Activated effector memory CD4-positive, alpha-beta T cell treated with anti-CD3 and anti-CD28 coated beads, Interleukin-2, amount 50 U/mL, for 16 hours (primary cell): ENCODE measurements around the gene CANT1.

Source experiments
- DNase-seq: peaks from one replicate; pipeline ENCODE4 v3.0.0-alpha.2; 2020

Gene CANT1

DNA sequence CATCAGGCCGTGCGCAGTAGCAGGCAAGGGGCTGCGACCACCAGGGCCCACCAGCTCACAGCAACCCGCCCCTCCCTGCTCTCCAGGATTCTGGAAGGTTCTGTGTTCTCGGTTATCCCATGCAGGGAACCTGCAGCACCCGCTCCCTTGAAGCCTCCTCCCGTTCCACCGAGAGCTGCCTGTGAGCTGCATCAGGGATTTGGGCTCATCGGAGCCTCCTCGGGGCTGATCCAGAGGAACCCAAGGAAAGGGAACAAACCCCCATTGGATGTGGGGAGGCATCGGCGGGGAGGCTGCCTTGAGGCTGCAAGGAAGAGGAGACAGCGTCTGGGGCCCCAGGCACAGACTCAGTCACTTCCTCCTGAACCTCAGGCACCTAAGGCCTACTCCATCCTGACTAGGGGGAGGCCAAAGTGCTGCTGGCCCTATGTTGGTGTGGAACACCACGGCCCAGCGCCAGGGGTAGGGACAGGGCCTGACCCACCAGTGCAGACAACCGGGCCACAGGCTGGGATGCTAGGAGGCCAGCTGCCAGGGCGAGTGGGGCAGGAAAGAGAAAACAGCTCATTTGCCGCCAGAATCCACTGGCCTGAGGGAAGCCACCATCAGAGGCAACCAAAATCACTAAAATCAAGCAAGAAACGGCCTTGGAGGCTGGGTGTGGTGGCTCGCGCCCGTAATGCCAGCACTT is 15.4 kb downstream of the CANT1 start:
- no peak for DNase-seq

DNA sequence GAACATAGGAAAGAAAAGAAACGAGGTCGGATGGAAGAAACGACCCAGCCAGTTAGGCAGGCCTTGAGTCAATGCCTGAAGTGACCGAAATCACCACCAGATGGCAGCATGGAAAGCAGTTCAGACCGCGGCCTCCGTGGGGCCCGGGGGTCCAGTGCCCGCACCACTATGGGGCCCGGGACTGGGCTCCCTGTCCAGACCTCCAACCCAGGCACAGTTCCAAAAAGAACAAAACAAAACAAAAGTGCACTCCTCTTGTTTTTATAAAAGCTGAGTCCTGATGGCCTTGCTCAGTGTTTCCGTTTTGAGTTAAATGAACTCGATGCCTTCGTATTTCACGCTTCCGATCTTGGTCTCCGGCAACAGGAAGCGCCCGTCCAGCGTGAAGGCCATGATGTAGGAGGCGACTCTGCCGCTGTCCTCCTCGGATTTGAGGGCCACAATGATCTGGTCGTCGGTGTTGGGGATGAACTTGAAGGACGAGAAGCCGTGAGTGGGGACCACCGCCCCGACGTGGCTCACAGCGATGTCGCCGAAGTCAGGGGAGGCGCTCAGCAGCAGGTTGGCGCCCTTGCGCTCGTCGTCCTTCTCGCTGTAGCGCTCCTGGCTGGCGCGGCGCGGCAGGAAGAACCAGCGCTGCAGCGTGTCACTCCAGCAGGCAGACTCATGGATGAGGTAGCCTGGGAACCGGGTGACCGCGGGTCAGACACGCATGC is 16.2 kb downstream of the CANT1 start:
- DNase-seq = peak; percentile 82

DNA sequence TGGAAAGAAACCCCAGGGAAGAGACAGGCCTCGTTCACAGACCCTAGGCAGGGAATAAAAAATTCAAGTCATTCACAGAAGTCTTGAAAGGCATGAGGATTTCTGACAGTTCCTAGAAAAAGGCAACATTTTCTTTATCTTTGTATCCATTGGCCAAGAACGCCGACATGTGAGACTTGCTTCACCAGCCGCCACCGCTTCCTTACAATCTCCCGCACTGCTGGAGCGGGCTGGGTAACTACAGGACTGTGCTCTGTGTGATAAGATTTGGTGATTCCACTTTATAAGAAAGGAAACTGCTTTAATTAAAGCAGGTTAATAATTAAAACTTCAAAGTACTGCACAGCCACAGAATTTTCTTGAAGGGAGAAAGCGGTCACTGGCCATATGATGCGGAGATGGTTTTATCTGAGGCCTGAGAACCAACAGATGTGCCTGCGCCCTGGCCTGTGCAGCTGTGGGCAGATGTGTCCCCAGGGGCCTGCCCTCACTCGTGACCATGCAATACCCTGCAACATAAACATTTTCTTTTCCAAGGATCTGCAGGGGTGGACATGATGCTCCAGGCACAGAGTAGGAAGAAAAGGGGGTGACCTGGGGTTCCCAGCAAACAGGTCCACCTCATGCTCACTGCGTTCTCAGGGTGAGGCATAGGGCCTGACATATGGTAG is 16.9 kb downstream of the CANT1 start:
- DNase-seq = peak; percentile 37

DNA sequence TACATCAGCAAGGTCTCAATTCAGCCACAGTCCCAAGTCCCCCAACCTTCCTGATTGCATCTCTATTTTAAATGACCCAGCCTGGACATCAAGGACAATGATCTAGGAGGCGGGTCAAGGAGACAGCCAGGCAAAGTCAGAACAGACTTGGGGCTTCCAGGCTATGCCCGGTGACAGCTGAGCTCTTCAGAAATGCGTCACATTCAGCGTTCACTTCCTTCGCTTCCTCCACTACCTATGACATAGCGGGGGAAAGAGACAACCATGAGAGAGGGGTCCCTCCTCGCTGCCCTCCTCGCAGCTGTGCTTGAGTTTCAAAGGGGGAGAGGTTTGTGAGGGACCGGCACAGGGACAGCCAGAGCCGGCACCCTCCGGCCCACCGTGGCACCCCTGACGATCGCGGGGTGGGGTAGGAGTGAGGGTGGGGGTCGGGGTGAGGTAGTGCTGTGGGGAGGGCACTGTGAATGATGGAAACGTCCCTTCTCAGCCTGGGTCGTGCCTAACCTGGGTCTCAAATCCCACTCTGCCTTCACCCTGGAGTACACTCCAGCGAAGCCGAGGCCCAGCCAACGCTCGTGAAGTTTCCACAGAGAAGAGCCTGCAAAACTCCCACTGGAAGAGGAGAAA is 17.5 kb downstream of the CANT1 start:
- peak; percentile 57 for DNase-seq

DNA sequence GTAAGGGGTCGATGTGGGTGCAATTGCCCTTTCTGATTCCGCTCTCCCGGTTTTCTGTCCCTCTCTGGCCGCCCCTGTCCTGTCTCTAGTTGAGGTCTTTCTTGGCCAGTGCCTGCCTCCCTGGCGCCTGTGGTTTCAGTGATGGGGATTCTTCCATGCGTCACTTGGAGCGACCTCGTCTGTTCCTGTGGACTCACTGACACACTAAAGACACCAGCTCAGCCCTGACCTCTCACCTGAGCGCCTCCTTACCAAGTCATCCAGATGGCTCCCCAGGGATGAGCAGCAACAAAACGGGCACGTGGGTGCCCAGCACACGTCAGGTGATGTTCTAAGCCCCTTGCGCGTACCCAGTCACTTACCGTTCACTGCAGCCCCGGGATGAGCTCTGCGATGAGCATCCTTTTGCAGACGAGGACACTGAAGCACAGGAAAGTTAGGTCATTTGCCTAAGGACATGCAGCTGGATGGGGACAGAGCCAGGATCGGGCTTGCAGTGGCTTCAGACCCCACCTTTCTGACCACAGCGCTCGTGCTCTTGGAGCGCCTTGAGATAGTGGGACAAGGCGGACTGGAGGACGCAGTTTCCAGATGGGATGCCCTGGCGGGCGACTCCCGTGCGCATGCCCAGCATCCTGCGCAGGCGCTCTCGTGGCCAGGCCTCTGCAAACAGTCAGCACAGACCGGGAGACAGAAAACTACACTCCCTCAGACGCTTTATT is 18.4 kb downstream of the CANT1 start:
- DNase-seq = peak; percentile 50

DNA sequence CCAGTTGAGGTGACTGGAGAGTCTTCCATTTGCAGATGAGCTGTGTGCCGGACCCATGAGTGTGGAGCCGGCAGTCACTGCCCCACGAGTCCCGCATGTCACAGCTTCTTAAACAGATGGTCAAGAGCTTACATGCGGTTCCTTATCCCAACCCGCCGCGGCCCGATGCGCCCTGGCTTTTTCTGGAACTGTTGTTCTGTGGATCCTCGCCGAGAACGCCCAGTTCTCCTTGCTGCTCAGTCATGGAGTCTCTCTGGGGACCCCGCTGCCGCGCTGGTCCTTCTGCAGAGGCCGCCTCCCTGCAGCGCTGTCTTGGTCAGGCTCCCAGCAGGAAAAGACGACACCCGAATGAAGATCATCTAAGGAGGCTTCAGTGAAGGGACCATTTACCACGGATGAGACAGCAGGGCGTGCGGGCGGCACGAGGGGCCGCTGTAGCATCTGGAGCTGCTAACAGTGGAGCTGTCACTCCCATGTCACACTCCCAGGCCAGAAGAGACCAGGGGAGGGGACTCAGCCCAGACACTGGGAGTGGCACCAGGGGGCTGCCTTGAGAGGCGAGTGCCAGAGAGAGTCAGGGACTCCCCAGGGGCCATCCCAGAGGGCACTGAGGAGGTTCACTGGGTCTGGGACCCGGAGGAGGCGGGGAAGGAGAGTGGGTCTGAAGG is 19.1 kb downstream of the CANT1 start:
- DNase-seq = peak; percentile 57

DNA sequence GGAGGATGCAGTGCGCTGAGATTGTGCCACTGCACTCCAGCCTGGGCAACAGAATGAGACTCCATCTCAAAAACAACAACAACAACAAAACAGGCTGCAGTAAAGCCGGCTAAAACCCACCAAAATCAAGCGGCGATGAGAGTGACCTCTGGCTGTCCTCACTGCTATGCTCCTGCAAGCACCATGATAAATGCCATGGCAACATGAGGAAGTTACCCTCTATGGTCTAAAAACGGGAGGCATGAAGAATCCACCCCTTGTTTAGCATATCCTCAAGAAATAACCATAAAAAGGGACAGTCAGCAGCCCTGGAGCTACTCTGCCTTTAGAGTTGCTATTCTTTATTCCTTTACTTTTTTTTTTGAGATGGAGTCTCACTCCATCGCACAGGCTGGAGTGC is 21.4 kb downstream of the CANT1 start:
- DNase-seq = no peak

DNA sequence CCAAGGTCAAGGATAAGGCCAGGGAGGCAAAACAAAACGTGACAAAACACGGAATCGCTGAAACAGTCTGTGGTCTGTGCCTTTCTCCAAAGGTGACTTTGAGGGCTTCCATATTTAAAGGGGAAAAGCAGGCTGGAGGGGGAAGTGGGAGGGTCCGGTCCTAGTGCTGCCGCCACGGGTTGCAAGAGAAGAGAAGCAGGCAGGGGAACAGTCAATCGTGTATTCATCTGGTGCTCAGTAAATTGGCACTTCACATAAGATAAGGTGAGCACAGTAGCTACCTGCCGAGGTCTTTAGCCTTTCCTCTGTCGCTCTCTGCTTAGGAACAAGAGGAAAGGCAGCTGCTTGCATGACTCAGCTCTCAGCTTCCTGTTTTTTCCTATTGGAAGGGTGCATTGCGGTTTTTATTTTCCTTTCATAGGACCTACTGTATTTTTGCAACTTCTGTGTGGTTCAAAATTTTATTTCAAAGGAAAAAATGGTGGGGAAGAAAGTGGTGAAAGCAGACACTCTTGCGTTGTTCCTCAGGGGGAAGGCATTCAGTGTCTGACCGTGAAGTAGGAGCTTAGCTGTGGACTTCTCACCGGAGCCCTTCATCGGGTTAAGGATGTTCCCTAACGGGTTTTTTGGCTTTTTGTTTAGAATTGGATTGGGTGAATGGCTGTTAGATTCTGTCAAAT is 22.8 kb downstream of the CANT1 start:
- no peak for DNase-seq

DNA sequence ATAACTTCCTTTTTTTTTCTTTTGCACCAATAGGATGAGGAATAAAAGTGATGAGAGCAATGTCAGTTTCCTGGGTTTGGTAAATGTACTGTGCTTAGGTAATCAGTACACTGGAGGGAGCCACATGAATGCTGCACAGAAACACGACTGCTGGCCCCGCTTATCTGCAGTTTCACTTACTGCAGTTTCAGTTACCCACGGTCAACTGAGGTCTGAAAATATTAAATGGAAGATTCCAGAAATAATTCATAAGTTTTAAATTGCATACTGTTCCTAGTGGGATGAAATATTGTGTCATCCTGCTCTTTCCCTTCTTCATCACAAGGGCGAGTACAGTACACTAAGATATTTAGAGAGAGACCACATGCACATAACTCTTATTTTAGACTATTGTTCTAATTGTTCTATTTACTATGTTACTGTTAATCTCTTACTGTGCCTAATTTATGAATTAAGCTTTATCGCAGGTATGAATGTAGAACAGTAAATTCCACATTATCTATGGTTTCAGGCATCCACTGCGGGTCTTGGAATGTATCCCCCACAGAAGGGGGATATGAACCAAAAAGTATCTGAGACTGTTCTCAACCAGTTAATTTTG is 23.4 kb downstream of the CANT1 start:
- no peak for DNase-seq

DNA sequence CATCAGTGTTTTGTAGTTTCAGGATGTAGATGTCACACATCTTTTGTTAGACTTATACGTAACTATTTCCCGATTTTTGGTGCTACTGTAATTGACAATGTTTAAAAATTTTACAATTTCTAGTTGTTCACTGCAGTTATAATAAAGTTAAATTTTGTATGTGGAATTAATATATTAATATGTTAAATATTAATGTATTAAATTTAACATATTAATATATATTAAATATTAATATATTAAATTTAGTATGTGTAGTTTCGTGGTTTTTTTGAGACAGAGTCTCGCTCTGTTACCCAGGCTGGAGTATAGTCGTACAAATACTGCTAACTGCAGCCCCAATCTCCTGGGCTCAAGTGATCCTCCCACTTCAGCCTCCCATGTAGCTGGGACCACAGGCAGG is 24.2 kb downstream of the CANT1 start:
- no peak for DNase-seq

DNA sequence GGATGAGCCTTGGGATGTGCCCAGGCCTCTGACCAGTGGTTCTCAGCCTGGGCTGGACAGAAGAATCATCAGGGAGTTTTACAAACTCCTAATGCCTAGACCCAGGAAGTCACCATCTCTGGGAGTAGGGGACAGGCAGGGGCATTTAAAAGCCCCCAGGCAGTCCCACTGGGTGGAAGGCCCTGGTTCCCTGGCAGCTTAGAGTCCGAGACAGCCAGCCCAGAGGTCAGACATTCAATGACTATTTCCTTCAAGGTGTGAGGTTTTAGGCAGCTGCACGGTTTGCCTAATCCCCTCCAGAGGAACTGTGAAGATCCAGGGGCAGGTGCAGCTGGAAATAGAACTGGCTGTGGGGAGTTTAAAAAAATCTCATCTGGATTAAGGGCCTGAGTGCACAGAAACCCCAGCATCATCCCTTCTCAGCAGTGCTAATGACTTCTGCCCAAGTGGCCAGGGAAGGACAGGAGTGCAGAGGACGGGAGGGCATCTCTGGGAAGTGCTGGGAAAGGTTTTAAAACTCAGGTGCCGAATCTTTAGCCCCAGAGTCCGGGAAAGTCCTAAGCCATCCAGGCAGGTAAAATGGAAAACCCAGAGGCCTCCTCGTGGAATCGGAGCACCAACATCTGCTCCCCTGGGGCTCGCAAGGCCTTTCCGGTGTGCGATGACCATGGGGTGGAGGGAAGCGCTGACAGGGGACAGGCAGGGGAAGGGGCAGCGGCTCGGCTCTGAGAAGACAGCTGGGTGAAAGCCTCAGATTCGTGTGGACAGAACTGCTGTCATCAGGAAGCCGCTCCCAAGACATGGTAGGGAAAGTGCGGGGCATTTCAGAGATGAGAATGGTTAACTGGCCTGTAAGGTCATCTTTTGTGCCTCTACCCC is 28.3 kb downstream of the CANT1 start:
- no peak for DNase-seq

DNA sequence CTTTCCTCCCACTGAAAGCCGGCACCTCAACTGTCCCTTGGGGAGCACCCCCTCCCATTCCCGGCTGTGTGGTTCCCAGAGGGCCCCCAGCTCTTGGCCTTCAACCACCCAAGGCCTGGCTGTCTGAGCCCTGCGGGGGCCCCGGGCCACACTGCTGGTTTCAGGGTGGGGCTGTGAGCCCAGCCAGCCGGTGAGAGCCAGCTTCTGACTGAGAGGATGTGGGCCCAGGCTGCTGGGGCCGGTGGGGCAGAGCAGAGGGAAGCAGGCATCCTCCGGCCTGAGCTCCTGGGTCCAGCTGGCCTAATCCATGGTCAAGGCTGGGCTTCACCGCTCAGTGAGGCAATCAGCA is 29.0 kb downstream of the CANT1 start:
- no peak for DNase-seq

DNA sequence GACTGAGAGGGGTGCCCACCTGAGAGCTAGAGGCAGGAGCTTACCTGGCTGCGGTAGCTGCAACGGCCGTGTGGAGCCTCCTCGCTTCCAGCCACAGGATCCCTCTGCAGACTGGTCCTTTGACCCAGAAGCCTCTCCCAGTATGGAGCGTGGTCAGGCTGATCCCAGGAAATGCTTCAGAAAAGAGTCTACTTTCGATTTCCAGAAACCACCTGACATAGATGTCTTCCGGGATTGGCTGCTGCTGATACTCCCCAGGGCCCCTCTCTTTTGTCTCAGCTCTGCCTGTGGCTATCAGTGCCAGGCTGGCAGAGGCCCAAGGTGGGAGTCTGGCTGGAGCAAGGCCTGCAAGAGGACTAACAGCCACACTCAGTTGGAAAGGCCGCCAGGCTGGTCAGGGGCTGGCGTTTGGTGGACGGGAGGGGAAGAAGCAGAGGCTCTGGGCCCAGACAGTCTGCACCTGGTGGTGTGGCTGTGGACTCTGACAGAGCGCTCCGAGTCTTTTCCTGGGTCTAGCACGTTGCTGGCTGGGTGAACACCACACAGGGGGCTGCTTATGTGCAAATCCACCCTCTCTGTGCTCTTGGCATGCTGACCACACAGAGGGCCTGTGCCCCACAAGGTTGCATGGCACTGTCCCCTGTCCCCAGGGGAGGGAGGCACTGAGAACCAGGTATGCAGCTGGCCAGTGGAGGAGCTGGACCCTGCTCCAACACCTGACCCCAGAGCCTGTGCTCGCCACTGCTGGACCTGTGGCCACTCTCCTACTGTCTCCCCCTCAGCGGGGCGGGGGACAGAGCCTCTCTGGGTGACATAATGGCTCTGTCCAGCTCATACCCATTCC is 29.6 kb downstream of the CANT1 start, which contains the start of gene LGALS3BP:
TSS of gene LGALS3BP (minus strand) at position 144 of the 844 bp plus-strand sequence. CDS start 2,732 bp downstream, outside the sequence.
- peak; percentile 71 for DNase-seq

DNA sequence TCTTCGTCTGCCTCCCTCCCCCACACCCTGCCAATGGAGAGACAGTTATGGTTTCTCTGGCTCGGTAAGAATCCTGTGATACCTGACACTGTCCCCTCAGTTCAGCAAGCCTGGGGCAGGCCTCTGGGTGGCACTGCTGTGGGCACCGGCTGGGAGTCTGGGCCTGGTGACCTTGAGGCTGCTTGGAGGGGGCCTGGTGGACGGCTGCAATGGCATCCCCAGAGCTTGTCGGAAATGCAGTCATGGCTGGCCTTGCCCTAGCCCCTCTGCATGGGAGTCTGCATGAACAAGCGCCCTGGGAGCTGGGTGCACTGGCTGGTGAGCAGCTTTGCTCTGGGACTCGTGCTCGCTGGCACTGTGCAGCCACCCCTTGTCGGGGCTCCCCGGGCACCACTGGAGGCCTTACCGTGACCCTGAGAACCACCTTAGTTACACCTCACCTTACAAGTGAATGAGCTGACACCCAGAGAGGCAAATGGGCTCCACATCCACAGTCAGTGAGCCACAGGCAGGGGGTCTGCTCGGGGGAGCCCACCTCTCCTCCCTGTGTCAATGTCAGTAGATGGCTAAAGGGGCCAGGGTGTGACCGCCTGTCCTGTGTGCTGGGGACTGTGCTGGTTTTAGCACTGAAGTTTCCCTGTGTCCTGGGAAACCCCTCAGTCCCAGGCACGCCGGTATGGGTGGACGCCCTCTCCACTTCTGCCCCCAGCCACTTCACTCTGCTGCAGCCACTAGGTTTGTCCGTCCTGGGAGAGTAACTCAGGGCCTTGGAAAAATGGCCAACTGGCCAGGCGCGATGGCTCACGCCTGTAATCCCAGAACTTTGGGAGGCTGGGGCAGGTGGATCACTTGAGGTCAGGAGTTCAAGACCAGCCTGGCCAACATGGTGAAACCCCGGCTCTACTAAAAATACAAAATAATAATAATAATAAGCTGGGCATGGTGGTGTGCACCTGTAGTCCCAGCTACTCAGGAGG is 31.3 kb downstream of the CANT1 start:
- no peak for DNase-seq

DNA sequence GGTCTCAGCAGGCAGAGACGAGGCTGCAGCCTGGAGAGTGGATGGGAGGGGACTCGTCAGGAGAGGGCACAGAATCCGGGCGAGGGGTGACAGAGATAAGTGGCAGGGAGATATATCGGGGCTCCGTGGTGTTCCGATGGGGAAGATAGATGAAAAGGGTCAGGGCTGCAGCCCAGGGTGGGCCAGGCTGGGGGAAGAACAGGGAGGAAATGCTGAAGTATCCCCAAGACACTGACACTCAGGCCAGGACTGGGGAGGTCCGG is 32.0 kb downstream of the CANT1 start:
- no peak for DNase-seq

DNA sequence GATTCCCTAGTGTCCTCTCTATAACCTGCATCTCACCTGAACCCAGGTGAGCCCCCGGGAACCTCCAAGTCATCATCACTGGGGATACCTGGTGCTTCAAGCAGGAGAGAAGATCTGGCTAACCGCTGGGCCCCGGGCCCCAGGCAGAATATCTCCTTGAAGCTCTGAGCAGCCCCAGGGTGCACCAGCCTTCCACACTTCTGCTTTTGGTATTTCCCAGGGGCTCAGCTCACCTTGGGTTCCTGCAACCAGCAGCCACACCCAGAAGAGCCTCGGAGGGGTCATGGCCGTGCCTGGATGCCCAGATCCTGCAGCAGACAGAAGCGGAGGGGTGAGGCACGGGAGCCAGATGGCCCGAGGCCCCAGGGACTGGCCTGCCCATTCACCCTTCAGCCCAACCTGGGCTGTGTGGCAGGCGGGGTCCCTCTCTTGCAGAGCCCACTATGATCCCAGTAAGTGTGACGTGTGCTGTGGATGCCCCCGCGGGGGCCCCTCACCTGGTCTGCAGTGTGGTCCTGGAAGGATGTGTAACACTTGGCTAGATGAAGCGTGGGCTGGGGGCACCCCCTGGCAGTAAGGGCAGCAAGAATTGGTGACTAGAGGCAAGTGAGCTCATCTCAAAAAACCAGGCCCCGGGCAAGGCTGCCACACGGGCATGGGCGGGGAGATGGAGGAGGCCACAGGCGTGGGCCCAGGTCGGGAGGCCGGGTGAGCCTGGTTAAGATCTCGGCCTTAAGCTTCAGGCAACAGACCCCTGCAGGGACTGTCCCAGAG is 32.5 kb downstream of the CANT1 start:
- no peak for DNase-seq
